ENCODE results near the gene ATP13A5.
A peak's percentile ranks its signal among the peaks of the same experiment; 100 is the strongest.

The ATP13A5 gene

DNA sequence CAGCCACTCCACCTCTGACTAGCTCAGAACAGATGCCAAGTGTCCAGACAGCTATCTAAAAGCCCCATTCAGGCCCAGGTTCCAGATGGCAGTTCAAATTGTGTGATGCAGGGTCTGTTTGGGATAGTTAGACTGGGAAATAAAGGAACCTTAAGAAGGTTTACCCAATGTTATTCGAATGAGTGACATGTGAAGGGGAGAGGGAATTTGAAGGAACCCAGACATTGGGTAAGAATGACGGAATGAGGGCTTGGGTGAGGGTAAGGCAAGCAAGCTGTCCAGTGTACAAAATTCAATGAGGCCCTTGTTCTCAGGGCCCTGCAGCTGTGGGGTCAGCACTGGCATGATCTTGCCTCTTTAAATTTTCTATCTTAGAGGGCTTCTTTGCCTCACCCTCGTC is 34.1 kb downstream of the ATP13A5 start:
- no peak for DNase-seq

DNA sequence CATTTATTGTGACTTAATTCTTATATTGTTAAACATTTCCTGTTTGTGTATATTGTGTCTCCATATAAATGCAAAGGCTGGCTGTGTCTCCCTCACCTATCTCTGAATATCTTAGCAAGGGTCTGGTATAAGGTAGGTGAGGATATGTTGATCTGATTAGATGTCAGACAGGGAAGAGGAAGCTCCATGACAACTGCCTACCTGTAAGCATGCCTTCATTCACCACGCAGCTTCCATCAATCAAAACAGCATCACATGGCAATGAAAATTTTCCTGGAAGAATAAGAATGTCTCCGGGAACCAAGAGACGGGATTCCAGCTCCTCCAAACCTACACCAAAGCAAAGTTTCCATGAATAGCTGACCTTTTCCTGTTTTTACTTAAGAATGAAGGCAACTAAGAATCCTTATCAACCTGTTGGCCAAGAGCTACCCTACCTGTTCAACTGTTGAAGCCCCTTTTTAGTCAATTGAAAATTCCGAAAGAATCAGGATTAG is 34.8 kb downstream of the ATP13A5 start:
- DNase-seq, result no peak

DNA sequence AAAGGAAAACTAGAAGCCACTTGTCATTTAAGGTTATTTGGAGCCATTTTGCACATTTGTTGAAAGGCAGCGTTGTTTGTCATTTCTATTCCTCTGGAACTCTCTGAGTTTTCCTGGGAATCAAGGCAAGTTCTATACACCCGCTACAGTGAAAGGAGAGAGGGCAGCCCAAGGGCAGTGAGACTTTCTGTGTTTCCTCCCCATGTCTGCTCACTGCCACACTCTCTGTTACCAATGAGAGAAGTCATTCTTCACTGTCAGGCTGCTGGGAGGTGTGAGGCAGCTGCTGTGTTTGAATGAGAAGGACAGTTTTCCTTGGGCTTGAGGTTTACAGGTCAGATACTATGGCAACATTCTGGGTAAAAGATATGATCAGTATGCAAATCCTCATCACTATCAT is 36.0 kb downstream of the ATP13A5 start:
- DNase-seq, result no peak

DNA sequence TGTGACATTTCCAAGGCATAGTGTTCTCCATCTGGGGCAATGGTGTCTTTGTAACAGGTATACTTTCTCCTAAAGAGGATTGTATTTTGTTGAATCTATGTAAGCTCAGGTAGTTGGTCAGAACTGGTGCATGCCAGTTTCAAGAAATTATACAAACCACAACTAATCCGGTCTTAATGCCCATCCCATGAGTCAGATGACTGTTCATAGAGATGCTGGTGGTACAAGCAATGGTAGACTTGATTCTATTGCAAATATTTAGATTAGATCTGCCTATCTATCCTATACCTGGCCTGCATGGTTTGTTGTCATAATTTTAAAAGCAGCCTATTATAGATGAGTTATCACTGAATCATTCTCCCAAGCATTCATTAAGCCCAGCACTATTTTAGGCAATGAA is 43.5 kb downstream of the ATP13A5 start:
- DNase-seq, result no peak

DNA sequence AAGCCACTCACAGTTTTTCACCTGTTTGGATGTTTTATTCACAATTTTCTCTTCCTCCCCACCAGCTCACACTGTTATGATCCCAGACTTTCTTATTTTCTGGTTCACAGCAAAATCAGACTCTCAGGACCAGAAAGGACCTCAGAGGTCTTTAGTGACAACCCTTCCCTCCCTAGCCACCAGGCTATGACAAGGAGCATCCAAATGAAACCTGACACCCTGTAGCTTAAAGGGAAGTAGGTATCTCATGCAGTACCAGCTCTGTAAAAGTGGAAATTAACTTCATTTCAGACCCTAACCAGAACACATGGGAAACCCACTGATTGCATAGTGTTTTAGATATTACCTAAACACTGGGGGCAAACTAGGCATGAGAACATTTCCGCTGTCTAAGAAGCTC is 45.3 kb downstream of the ATP13A5 start:
- no peak for DNase-seq

DNA sequence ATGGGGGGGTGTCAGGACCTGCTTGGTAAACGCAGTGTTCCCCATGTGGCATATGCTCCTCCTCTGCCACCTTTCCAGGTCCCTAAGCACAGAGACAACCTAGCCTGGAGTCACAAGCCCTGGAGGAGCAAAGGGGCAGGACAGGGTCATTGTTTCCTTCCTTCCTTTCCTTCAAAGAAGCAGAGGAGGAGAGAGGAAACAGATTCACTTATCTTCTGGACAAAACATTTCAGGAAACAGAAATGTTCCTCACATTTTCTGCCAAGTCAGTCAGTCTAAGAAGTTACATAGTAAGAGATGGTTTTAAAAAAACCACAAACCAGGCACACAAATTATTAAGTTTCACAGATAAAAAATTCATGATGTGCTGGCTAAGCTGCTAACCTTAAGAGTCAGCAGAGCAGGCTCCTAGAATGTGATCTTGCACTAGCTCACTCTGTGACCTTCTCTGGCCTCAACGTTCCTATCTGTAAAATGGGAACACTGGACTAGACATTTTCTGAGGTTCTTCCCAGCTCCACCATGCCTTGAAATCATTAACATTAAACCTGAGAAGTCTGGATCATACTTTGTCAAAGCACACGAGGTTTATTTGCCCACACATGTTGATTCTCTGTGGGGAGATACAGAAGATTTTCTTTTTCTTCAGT is 47.9 kb downstream of the ATP13A5 start:
- DNase-seq, result no peak

DNA sequence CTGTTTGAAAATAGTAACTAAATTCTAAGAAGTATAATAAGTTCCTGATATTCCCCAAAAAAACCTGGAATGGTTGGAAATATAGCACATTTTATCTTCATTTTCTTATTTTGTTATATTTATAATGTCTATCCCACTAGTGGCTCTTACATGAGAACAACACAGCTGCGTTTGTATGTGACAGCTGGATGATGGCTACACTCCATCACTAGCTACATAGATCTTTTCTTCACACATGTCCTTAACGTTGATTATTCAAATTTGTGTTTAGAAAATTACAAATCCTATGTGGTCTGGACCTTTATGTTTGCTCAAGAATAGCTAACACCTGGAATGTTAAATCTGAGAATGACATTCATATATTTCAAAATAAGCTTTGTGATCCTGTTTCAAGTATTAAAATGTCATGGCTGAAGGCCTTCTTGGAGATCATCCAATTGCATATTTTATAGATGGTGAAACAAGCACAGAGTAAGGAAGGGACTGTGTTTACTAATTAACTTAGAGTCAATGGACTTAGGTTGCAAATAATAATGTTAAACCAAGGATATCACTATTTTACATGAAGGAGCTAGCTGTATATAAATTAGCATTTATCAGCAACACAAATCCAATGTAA is 60.8 kb downstream of the ATP13A5 start:
- peak; percentile 3 for DNase-seq

DNA sequence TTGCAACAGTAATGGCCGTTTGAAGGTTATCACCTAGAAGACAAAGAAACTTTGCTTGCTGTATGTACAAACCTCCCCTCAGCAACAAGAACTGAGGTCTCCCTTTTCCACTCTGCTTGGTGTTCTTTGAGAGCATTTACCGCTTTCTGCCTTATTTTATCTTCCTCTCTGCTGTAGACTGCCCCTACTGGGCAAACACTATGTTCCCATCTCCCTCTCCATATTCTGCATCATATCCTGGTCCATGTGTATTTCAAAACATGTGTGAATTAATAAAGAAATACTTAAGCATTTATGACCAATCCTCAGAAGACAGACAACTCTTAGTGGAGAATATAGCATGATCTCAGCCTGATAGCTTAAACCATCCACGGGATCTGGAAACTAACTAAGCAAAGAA is 64.4 kb downstream of the ATP13A5 start:
- DNase-seq, result no peak

DNA sequence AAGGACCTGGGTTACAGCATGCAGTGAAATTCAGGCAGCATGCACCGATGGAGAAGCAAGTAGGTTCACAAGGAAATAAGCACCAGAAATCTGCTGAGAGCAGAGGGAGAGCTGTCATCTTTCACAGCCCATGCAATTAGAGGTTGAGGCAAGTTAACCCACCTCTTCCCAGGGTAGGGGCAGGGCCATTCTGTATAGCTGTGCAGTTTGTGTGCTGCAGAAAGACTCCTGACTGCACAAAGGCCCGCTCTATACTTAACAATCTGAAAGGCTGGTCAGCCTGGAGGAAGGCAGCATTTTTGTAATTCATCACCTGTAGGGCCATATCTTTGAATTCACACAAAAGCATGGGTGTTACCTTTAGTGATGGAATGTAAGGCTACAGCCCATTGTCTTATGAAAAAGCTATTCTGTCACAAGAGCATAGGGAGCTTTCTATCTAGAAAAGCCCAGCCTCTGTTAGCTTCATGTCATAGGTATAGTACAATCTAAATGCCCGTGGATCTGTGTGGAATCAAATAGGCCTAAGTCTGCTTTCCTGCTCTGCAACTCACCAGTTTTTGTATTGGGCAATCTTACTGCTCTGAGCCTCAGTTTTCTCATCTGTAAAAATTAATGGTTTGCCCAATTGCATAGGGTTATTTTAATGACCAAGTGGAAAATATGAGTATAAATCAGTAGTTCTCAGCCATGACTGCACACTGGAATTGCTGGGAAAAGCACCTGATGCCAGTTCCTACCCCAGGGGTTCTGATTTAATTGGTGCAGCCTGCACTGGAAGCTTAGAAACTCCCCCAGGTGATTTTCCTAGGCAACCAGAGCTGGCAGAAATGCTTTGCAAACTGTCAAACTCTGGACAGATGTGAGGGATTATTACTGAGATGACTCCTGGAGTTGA is 65.2 kb downstream of the ATP13A5 start:
- DNase-seq, result no peak

DNA sequence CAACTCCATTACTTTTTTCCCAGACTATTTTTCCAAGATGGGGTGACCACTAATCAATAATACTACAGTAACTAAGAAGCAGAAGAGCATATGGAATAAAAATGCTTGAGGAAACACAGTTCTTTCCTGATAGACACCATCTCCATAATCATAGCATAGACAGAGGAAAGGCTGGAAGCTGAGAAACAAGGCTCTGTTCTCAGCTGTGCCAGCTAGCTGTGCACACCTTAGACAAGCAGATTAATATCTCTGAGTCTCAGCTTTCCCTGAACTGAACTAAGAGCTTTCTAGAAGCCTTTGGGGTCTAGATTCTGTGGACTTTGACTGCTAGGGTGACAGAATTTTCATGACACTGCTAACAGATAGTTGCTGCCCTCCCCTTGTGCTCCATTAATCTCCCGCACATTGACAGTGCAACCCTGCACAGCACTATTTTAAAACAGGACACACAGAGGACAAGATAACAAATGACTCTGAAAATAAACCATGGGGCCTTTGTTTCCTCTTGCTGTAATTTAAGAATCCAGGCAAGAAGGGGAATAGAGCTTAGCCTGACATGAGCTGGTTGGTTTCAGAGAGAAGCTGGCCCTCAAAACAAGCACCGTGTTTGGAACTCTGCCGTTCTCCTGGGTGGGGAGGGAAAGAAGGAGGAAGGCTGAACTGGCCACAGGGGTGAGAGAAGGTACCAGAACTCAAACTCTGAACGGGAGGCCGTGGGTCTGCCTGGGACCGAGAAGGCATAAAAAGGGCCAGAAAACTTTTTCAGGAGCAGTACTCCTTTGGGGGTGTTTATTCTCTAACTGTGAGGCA is 67.4 kb downstream of the ATP13A5 start:
- no peak for DNase-seq

DNA sequence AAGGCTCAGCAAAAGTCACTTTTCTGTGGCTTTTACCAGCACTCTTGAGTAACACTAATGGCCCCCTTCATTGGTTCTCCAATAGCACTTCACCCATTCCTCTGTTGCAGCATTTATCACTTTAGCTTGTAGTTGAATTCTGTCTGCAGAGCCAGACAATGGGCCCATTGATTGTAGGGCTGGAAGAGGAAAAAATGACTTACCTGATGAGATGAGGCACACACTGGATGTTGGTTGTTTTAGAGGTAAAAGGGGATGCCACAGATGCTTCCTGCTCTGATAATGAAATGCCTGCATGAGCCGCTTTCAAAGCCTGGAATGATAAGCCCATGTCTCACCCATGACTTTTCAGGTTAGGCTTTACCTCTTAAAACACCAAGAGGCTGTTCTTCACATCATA is 73.2 kb downstream of the ATP13A5 start:
- no peak for DNase-seq

DNA sequence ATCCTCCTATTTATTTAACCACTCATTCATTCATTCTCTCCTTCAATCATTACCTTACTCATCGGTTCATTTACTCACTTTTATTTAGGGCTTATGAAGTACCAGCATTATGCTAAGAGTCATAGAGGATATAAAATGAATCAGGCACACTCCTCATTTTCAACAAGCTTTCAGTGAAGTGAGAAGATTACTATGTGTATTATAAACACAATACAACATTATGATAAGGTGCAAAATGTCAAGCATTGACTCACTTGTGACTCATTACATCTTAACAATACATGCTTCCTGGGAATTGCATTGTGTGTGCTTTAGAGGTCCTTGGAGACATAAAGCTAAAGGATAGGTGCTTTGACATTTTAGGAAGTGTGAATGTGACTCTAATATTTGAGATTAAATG is 77.1 kb downstream of the ATP13A5 start:
- DNase-seq, result no peak

DNA sequence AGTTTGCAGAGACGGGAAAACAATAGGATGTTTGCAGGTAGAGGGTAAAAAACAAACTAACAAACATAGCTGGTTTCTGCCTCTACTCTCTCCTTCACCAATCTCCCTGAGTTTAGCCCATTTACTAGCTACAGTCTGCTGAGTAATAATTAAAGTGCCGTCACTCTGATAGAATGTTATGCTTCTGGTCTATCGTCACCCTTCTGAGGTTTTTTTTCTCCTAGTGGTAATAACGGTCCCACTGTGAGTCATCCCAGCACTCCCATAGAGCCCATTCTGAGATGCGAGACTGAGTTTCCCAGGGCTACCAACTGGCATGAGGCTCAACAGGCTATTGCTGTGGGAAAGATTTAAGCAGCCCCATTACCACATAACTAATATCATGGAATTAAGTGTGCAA is 81.1 kb downstream of the ATP13A5 start:
- no peak for DNase-seq

DNA sequence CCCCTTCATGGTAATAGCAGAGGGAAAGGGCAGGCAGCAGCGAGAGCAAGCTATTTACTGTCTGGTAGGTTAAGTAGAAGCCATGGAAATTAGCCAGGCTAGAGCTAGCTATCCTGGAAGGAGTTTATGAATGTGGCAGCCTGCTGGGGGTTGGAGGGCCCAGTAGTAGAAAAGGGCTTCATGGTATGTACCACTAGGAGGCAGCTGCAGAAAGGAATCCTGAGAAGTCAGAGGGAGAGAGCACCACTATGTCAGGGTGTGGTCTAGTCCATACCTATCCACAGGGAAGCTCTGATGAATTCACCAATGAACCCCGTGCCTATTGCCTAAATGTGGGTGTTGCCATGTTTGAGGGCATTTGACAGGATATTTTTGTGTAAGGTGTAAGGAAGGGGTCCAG is 82.6 kb downstream of the ATP13A5 start:
- no peak for DNase-seq

DNA sequence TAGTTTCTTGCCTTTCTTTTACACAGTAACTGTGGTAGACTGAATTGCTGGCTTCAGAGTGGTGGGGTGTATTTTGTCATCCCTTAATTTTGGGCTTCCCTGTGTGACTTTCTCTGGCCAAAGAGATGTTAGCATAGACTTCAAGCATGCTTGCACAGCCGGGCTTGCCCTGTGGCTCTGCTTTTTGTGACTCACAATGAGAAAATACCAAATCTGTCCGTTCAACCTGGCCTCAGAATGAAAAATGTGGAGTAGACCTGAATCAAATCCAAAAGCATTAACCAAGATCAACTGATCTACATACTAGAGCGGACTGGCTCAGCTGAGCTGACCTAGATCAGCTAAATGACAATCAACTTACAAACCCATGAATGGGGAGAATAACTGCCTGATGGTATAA is 86.2 kb downstream of the ATP13A5 start:
- no peak for DNase-seq

DNA sequence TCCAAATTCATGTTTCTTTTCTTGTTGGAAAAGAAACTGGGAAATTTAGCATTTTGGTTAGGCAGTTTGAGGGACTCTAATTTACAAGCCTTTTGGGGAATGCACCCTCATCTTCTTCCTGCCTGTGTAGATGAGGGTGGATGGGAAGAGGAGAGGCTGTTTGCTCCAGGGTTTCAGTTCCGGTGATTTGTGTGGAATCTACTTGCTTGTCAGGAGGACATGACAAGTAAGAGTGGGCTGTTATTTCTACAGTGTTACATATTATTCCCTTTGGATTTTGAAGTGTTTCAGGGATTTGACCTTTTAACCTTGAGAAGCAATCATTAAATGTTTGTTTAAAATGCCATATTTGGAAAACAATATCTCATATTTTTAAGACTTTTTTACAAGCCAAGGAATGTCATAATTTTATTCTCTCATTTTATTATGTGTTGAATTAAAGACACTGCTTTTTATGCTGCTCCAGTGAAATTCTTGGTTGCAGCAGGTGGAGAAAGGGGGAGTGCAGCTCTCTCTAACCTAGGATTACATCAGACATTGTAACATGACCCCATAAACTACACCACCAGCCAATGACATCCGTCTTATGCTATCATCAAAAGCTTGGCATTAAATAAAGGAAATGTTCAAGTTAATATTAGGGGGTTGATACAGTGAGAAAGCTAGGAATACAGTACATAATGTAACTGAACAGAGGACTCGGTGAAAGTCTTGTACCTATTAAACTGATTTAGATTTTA is 107.3 kb downstream of the ATP13A5 start:
- no peak for DNase-seq

DNA sequence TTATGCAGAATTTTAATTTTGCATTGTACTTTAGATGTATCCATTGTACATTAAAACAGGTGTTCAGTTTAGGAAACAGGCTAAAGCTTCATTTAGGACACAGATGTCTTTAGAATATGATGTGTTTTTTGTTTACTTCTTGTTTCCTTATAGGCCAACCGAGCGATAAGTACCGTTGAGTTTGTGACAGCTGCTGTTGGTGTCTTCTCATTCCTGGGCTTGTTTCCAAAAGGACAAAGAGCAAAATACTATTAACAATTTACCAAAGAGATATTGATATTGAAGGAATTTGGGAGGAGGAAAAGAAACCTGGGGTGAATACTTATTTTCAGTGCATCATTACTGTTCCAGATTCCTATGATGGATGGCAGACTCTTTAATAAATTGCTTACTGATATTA is 108.1 kb downstream of the ATP13A5 start:
- peak; percentile 33 for DNase-seq

DNA sequence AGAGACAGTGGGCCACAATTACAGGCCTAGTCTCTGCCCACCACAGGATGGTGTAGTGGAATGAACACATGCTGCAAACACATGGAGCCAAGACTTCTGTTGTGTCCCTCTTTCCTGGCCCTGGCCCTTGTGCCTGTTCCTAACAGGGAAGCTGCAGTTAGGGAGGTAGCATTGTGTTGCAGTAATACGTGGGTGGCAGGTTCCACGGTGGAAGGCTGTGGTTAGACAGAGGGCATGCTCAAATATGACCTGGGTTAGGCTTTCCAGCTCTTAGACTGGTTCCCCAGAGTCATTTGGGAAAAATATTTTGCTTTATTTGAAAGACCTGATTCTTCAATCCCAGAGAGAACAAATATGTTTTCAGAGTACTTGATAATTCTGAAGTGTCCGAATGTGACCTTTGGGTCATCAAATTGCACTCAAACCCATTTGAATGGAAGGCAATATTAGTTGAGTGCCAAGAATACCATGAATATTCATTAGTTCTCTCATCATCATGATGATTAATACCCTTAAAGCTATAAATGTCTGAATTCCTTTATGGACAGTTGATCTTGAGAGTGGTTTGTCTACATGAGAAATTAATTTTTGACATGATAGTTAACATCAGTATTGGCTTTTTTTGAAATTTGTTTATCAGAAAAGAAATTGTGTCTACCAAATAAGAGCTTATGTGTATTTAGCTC is 109.1 kb downstream of the ATP13A5 start:
- DNase-seq, result no peak

DNA sequence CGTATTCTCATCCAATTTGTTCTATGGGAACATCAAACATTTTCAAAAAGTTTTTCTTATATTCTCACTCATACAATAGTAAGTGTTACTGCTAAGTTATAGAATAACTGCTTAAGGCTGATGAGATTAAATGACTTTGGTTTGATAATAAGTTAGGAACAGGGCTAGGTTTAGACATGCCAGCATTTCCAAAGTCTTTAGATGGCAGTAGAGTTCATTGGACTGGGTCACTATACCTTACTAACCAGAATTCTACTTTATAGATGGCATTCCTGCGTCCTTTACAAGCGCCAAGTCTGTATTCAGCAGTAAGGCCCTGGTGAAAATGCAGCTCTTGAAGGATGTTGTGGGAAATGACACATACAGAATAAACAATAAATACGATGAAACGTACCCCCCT is 115.8 kb downstream of the ATP13A5 start:
- DNase-seq, result no peak

DNA sequence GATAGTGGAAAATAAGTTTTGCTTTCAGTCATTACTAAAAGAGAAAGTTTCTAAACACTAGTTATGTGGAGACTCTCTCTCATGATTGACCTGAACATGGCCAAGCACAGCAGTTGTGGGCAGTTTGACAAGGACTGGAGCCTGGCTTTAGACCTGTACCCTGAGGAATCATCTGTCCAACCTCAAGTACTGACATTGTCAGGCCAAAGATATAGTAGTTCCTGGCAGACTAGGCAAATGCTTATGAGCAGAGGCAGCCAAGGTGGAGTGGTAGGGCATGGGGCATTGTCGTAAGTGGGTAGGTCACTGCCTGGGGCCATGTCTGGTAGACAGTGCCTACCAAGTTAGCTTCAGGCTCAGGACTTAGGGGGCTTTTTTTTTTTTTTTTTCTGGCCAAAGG is 116.6 kb downstream of the ATP13A5 start:
- DNase-seq, result no peak

DNA sequence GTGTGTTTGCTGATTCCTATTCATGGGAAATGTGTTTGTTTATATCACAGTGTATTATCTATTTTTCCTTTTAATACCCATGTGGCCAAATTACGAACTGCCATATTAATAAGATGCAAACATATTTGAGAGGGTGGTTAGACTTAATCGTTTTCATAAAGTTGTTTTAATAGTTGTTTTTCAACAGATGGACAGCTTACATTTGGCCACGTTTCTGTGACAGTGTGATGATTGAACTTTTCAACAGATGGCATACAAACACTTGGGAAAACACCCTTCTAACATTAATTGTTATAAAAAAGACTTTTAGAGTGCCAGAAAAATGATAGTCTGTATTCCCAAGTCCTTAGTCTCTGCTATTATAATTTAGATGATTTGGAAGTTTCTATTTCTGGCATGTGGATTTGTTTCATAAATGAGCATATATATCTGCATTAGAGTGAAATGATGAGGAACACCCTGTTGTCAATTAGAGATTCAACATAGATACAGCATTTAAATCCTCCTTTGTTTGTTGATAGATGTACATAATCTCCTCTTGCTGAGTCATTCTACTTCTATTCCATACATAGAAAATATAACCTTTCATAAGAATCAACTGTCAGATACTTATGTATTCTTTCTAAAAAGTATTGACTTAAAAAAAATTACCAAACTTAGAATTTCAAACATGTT is 124.4 kb downstream of the ATP13A5 start:
- no peak for DNase-seq
